HG03175 (cell line): Measurements from ENCODE around the gene PTCH2.

Source experiments
- ATAC-seq: cut with Tn5 transposase; IDR thresholded peaks from one replicate; pipeline ENCODE4 v1.9.1; 2021; ENCODE audit warnings: mild to moderate bottlenecking, moderate library complexity; ENCODE audit not compliant: unreplicated experiment

The PTCH2 gene, protein sequence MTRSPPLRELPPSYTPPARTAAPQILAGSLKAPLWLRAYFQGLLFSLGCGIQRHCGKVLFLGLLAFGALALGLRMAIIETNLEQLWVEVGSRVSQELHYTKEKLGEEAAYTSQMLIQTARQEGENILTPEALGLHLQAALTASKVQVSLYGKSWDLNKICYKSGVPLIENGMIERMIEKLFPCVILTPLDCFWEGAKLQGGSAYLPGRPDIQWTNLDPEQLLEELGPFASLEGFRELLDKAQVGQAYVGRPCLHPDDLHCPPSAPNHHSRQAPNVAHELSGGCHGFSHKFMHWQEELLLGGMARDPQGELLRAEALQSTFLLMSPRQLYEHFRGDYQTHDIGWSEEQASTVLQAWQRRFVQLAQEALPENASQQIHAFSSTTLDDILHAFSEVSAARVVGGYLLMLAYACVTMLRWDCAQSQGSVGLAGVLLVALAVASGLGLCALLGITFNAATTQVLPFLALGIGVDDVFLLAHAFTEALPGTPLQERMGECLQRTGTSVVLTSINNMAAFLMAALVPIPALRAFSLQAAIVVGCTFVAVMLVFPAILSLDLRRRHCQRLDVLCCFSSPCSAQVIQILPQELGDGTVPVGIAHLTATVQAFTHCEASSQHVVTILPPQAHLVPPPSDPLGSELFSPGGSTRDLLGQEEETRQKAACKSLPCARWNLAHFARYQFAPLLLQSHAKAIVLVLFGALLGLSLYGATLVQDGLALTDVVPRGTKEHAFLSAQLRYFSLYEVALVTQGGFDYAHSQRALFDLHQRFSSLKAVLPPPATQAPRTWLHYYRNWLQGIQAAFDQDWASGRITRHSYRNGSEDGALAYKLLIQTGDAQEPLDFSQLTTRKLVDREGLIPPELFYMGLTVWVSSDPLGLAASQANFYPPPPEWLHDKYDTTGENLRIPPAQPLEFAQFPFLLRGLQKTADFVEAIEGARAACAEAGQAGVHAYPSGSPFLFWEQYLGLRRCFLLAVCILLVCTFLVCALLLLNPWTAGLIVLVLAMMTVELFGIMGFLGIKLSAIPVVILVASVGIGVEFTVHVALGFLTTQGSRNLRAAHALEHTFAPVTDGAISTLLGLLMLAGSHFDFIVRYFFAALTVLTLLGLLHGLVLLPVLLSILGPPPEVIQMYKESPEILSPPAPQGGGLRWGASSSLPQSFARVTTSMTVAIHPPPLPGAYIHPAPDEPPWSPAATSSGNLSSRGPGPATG

DNA sequence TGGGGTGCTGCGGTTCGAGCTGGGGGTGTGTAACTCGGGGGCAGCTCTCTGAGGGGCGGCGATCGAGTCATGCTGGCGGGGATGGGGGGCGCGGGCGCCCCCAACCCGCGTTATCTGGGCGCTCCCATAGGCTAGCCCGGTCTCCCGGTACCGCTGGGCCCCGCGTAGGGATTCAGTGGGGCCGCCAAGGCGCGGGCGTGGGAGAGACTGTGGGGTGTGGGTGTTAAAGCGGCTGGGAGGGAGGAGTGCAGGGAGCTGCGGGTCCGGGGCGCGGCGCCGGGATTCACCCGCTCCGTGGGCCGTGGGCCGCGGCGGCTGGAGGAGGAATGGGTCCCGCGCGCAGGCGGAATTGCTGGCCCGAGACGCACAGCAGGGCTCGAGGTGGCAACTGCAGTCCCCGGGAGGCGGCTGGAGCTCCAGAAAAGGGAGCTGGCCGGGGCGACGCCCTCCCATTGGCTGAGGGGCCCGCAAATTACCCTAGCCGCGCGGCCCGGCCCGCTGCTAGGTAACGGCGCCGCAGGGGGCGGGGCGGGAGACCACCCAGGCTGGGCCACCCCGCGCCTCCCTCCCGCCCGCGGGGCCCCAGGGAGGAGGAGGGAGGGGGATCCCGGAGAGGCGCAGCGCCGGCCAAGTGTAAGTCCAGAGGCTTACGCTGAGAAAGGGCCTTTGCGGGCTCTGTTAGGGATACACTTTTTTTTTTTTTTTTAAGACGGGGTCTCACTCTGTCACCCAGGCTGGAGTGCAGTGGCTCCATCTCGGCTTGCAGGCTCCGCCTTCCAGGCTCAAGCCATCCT, at the start of gene PTCH2:
TSS of gene PTCH2 (minus strand) at position 392 of the 794 bp plus-strand sequence. CDS start at position 71, 321 bp downstream.
- no peak for ATAC-seq

DNA sequence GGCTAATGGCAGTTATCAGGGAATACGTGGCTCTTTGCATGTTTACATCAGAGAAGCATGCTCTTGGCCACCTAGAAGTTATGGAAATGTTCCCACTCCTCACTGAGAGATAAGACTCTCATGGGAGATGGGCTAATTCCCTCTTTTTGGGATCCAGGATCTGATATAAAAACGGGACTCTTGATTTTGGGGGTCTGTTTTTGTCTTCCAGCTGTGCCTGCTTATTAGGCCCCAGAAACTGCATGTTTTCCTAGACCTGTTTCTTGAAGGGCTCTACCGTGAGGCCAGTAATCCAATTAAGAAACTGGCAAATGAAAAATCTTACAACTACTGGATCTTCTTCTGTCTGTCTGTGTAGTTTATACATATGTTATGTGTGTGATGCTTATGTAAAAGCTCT, 47.0 kb upstream of the PTCH2 start:
- ATAC-seq, result no peak

DNA sequence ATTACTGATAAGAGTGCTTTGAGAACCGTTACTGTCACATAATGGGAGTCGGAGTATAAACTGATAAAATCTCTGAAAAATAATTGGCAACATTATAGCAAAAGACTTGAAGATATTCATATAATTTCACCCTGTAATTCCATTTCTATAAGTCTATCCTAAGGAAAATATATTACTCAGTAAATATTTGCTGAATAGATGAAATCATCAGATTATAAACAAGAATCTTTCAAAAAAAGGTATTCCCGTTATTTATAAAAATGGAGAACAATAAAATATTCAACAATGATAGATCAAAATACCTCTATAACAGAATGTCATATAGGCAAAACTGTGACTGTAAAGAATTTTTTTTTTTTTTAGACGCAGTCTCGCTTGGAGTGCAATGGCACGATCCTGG, 42.4 kb upstream of the PTCH2 start:
- ATAC-seq, result no peak

DNA sequence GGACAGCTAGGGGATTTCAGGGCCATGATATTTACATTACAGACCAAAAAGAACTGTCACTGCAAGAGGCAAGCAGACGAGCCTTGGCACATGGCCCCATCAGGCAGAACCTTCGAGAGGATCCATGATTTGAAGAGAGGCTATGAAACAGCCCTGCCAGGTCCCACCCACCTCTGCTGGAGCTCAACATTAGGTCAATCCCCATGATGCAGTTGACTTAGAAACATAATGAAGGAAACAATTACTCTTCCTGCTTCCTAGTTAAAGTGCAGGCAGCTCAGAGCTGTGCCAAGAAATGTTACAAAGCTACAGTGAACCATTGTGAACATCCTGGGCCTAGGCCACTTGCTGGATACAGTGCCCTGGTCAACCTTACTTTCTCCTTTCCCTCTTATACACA, 41.7 kb upstream of the PTCH2 start:
- ATAC-seq, result no peak

DNA sequence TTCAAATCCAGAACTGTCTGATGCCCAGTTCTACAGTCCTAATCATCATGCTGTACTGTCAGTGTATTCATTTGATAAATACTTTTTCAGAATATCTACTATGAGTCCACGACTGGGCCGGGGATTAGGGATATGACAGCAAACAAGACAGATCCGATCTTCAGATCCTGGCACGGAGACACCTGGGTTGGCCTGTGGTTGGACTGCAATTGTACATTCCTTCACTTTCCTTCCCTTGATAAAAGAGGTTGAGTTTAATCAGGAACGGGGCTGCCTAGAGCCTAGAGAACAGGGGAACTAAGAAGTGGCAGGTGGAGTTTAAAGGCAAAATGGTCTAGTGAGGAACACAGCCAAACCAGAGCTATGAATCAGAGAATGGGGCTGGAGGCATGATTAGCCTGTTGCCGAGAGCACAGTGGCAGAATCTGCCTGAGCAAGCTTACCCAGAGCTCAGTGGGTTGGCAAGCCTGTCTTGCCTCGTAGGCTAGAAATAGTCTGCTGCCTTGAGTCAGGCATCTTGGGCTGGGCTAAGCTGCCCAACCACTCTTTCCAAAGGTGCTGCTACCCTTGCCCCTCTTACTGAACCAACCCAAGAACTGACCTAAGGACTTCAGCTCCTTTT, 38.1 kb upstream of the PTCH2 start:
- ATAC-seq, result no peak

DNA sequence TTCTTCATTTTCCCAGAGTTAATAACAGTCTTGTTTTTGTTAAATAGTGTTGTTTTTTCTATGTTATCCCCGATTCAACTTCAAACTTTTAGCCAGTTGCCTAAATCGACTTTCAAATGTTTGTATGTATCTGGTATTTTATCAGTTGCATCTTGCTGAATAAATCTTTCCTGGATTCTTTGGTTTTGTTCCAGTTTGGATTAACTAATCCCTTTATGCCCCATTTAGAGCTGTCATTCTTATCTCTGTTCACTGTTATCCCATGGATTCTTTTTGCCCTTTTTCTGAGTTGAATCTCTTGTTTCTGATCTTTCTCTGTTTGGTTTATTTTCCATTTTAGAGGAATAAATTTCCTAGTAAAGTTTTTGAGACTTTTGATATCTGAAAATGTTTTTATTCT, 31.1 kb upstream of the PTCH2 start:
- no peak for ATAC-seq

DNA sequence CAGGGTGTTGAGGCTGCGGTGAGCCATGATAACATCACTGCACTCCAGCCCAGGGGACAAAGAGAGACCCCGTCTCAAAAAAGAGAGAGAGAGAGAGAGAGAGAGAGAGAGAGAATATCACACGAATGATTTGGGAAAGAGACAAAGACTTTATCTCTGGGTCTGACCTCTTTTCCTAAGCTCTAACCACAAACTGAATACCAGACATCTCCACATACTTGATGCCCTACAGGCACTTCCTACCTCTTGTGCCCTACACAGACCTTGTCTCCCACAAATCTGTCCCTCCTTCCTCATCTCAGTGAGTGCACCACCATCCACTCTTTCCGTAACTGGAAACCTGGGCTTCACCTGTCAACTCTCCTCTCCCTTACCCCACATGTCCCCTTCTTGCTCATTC, 27.0 kb upstream of the PTCH2 start:
- ATAC-seq, result no peak

DNA sequence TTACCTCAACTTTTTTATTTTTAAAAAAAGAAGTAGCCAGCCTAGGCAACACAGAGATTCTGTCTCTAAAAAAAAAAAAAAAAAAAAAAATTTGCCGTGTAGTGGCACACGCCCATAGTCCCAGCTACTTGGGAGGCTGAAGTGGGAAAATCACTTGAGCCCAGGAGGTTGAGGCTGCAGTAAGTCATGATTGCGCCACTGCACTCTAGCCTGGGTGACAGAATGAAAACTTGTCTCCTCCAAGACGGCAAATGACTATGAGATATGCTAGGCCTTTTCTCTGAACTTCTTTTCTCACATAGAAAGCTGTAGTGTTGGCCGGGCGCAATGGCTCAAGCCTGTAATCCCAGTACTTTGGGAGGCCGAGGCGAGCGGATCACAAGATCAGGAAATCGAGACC, 24.7 kb upstream of the PTCH2 start:
- no peak for ATAC-seq

DNA sequence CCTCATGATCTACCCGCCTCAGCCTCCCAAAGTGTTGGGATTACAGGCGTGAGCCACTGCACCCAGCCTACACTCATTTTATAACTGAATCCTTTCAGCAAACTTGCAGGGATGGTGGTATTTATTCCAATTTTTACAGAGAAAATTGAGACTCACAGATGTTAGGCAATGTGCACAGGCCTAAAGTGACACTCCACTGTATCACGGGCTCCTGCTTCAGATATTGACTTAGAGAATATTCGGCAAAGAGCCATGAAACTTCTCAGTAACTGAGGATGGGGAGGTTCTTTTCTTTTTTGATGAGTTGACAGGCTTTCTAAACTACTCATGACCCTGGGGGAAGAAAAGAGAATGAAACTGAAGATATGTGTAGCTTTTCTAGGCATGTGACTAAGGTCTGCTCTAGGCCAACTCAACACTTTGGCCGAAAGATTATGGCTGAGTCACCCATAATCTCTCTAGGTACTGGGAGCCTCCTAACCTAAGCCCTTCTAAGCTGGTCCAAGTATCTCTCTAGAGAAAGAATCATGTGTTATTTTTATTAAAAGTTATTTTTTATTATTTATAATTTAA, 19.9 kb upstream of the PTCH2 start:
- no peak for ATAC-seq

DNA sequence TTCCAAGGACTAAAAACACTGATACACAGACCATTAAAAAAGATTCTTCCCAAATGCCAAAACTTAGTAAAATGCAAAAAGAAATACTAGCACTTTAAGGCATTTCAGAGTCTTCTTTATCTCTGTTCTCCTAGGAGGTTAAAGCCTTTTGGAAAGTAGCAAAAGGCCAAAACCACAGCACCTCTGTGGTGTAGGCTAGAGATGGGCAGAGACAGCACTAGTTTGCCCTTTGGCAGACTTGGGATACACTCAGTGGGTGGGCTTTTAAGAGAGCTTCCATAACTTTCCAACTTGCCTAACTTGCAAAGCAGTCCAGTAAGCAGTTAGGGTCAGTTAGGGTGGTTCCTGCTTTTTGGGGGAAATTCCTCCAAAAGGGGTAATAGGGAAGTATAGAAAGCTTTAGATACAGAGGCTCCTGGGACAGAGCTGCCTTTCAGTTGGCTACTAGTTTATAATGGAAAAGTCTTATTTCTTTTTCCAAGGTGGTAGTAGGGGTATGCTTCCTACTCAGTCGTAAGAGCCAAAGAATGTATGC, 17.9 kb upstream of the PTCH2 start:
- ATAC-seq, result no peak

DNA sequence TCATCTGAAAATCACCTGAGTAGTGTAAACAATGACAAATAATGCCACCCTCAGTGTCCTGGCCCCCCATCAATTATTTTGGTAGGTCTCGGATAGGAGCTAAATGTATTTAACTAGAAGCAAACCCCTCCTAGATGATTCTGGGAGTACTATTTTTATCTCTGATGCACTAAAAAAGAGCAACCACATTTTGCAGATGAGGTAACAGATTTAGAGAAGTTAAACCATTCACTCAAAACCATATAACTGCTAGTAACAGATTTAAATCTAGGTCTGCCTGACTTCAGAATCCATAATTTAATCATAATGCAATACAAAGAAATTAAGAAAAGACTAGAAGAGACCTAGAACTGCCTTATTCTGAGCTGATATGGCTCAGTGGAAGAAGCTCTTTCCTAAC, 17.3 kb upstream of the PTCH2 start:
- no peak for ATAC-seq

DNA sequence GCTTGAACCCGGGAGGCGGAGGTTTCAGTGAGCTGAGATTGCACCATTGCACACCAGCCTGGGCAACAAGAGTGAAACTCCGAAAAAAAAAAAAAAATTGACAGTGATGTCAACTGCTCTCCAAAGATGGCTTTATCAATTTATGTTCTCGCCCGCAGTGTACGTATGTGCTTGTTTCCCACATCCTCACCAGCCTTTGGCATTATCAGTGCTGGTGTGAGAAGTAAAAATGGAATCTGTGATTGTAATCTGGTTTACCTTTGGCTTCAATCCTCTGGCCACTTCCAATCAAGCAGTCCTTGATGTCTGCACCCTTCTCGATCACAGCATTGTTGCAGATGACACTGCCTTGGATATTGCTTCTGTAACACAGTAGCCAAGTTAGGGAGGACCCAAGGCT, 14.4 kb upstream of the PTCH2 start:
- no peak for ATAC-seq

DNA sequence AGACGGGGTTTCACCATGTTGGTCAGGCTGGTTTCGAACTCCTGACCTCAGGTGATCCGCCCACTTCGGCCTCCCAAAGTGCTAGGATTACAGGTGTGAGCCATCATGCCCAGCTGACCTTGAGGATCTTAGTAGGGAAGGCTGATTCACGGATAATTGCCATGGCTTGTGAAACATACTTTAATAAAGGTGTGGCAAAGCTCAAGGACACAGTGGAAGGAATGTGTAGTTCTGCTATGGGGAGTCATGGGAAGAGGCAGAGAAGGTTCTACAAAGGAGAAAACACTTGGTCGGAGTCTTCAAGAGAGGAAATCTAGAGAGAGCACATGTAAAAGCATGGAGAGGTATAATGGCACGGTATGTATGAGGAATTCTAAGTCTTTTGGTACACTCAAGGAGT, 12.7 kb upstream of the PTCH2 start:
- no peak for ATAC-seq

DNA sequence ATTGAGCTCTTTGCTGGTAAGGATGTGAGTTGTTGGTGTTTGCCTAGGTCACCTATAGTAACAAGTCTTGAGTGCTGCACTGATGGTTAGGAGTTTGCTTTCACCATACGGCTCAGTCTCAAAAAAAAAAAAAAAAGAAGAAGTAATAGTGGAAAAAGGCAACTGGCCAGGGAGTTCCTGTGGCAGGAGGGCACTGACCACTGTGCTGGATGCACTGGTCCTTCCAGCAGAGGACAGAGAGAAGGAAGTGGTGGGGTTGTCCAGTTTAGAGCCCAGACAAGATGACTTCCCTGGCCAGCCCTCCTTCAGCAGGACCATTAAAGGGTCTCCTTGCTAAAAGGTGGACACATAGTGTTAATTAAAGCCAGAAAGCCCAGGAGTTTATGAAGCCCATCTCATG, 11.9 kb upstream of the PTCH2 start:
- ATAC-seq, result no peak

DNA sequence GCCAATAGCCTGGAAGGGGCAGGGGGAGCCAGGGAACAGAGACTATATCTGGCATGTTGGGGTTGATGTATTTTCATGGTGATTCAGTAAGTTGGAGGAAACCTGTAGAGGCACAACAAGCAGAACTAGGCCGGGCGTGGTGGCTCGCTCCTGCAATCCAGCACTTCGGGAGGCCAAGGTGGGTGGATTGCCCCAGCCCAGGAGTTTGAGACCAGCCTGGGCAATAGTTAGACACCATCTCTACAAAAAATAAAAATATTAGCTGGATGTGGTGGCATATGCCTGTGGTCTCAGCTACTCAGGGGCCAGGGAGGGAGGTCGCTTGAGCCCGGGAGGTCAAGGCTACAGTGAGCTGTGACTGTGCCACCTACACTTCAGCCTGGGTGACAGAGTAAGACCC, 10.1 kb upstream of the PTCH2 start:
- no peak for ATAC-seq

DNA sequence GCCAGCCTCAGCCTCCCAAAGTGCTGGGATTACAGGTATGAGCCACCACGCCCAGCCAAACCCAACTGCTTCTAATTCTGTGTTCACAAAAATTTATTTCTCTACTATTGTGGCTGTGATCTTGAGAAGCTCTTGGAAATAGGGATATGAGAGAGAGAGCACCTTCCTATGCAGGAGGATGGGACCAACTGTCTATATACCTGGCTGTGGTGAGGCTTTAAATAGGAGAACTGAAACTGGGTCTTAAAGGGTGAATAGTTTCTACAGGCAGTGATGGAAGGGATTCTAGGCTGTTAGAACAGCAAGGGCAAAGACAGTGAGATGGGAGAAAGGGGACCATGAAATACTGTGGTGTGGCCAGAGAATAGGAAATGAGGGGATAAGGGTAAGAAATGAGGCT, 8.3 kb upstream of the PTCH2 start:
- ATAC-seq, result no peak

DNA sequence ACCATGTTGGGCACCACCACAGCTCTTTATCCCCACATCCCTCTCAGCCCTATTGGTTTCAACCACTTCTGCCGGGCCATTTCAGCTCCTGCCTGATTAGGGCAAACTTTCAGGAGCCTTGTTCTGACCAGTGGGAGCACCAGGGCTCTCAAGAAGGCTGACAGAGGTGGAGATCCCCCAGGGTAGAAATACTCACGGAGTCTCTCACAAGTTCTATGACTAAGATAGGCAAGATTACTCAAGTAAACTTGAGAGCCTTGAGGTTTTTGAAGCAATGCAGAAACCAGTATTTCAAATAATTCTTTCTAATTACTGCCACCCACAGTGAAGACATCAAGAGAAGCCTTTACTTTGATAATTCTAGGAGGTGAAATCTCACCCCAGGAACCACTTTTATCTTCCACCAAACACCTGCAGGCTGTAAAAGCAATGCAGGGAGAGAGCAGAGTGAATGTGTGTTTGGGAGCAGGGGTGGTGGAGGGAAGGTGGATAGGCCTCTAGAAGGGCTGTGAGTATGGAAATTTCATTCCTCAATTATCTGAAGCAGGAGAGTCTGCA, 6.6 kb upstream of the PTCH2 start:
- no peak for ATAC-seq

DNA sequence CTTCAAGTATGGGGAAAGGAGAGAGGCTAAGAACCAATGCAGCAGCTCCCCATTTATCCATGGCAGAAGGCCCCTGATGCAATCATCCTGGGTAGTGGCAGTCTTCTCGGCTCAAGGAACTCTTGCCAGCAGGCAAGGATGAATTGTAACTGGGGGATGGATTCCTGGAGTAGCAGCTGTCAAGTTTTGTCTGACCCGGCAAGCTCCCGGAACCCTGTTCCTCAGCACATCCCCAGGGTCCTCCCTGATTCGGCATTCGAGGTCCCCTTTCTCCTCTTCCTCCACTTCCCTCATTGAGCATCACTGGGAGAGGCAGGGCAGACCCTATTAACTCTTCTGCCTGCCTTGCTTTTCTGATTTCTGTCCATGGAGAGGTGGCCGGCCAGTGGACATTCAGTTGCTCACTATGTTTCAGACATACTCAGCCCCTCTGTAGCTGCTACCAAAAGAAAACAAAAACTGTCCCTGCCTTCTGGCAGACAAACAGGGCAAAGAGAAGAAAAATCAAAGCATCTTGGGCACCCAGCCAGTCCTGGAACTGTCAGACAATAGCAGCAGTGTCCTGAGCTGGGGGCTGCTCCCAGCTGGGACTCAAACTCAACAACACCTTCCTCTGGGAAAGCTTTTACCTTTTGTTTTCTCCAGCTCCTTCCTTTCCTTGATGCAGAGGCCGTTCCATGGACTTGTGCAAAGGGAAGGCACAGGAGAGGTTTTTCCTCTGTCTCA, 5.6 kb upstream of the PTCH2 start:
- no peak for ATAC-seq

DNA sequence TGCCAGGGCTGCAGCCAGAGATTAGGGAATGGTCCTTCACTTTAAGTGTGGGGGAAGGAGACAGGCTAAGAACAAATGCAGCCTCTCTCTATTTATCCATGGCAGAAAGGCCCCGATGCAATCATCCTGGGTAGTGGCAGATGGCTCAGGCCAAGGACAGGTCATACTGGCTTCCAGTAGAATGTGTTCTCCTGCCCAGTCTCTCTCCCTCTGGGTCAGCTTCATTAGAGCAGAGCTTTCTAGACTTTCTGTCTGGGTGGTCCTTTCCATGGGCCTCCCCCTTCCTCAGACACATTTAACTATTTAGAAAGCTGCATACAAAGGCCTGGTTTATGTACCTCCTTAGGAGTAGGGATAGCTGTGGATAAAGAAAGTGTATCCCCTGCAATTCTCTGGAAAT, 4.8 kb upstream of the PTCH2 start:
- ATAC-seq, result no peak
